RWPE1 (cell line): Measurements from ENCODE around the gene TEX13B.
A peak's percentile ranks its signal among the peaks of the same experiment; 100 is the strongest.
"Not testable (repeated sequence)": the region's sequence is repeated elsewhere in the genome, so short reads cannot be mapped to it uniquely, and the experiment has no call there.

Experiments
- CTCF ChIA-PET: fragments of 350-600 bp; sonication (Branson Sonifier 250); formaldehyde crosslinking; extraction: SDS; loops from one replicate; lab custom pipeline; 2021; lab: Yijun Ruan, JAX
- POLR2A ChIA-PET: fragments of 400-600 bp; formaldehyde crosslinking; extraction: SDS; loops from one replicate; lab custom pipeline; 2020; ENCODE audit warnings: antibody characterized with exemption; ENCODE audit not compliant: low non-redundant PET; lab: Yijun Ruan, JAX
- DNase-seq: peaks from one replicate; pipeline ENCODE4 v3.0.0; 2012; ENCODE audit warnings: low spot score
- H3K27ac ChIP-seq: fragments of 450-650 bp; 2 replicates; pipeline ENCODE4 v1.5.1; 2017
- CTCF ChIP-seq: fragments of 450-650 bp; conservative IDR thresholded peaks from 2 replicates; pipeline ENCODE4 v1.5.1; 2017; ENCODE audit warnings: low read depth, mild to moderate bottlenecking

Gene TEX13B

GRCh38 chrX:107985033-107985432 lies 2.9 kb upstream of the TEX13B start:
- ChIA-PET CTCF (no interaction called here), POLR2A (no interaction called here)
- TF ChIP-seq CTCF: no peak
- DNase-seq: no peak
- no peak overlapping the region for H3K27ac ChIP-seq

DNA sequence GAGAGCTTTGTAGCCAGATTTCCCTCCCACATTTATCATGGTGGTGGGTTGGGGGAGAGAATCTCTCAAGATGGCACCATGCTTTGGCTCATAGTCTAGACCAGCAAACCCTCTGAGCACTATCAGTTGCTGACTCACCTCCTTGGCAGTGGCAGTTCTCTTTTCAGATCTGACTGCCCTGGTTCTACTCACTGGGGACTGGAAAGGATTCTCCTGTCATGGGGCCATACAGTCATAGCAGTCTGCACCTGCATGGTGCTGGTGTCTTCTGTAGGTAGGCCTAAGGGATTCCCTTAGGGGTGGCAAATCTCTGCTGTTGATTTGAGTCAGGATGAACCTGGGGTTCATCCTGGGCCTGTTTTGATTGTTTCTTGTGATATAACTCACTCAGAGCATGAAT lies 2.6 kb downstream of the TEX13B start:
- H3K27ac ChIP-seq: no peak overlapping the region
- CTCF ChIA-PET: no interaction called here
- no peak for DNase-seq
- TF ChIP-seq CTCF: no peak
- POLR2A ChIA-PET: no interaction called here

- ChIA-PET POLR2A (no interaction called here), CTCF (no interaction called here)
- H3K27ac ChIP-seq: no peak overlapping the region
- peak; percentile 1 for DNase-seq
- peak; percentile 28 for TF ChIP-seq CTCF
Measured at GRCh38 chrX:107978707-107979307, 3.4 kb downstream of the TEX13B start.

DNA sequence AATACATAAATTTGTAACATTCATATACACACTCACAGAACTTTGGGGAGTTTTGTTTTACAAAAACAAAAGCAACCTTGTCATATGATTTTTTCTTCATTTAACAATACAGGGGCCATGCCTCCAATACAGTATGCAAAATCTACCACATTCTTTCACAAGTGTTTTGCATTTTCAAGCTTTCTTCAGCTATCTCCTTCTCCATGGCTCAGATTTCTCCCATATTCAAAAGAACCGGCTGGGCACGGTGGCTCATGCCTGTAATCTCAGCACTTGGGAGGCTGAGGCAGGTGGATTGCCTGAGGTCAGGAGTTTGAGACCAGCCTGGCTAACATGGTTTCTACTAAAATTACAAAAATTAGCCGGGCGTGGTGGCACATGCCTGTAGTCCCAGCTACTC lies 4.1 kb downstream of the TEX13B start:
- no peak for DNase-seq
- POLR2A ChIA-PET: no interaction called here

GRCh38 chrX:107971636-107972035 lies 10.5 kb downstream of the TEX13B start:
- no peak for TF ChIP-seq CTCF
- no peak for DNase-seq
- CTCF ChIA-PET: no interaction called here
- POLR2A ChIA-PET: no interaction called here
- no peak overlapping the region for H3K27ac ChIP-seq

More for the DNA sequence above, 4.1 kb downstream of the TEX13B start:
- CTCF ChIA-PET: no interaction called here
- no peak for TF ChIP-seq CTCF
- H3K27ac ChIP-seq: no peak overlapping the region

- CTCF ChIA-PET: no interaction called here
- H3K27ac ChIP-seq: no peak overlapping the region
- POLR2A ChIA-PET: no interaction called here
- TF ChIP-seq CTCF: no peak
- no peak for DNase-seq
Measured at GRCh38 chrX:107970073-107970472, 12.1 kb downstream of the TEX13B start.

DNA sequence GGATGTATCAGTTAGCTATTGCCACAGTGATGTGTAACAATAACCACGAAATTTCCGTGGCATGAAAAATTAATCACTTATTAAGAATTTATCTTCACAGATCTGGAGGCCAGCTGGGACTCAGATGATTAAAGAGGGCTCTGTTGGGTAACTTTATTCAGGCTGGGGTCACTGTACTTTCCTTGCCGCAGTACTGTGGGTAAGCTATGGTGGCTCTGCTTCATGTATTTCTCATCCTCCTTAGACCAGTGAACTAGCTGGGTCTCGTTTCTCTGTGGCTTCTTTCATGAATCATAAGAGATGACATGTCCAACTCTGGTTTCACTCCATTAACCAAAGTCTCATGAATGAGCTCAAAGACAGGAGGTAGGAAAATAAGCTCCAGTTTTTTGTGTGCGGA lies 13.5 kb downstream of the TEX13B start:
- DNase-seq: no peak
- no peak for TF ChIP-seq CTCF
- H3K27ac ChIP-seq: no peak overlapping the region
- CTCF ChIA-PET: interaction anchor here (0.8 kb wide), 1 partner anchor 871 kb away, joined by 3 read pairs; no protein-coding TSS in a partner anchor
- POLR2A ChIA-PET: no interaction called here

DNA sequence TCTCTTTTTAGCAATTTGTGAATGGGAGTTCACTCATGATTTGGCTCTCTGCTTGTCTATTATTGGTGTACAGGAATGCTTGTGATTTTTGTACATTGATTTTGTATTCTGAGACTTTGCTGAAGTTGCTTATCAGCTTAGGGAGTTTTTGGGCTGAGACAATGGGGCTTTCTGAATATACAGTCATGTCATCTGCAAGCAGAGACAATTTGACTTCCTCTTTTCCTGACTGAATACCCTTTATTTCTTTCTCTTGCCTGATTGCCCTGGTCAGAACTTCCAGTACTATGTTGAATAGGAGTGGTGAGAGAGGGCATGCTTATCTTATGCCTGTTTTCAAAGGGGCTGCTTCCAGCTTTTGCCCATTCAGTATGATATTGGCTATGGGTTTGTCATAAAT lies 26.8 kb downstream of the TEX13B start:
- H3K27ac ChIP-seq, DNase-seq, POLR2A ChIA-PET, CTCF ChIA-PET: not testable (repeated sequence)
